Spleen (tissue), 11 donors: ENCODE results near the gene RNASEH1. TPM values are rescaled to one million over a fixed set of nuclear protein-coding genes. Genes with fewer than 3 reads are reported as not detected.
A peak's percentile ranks its signal among the peaks of the same experiment; 100 is the strongest.

Experiments used
- DNase-seq: peaks from one replicate; pipeline ENCODE4 v3.0.0-alpha.2; 2020
- H3K27ac ChIP-seq, 8 donors: fragments of 200-600 bp; sonication (generic) in 7 of 8; 1 replicate in 4 of 8; 2 replicates in 4 of 8; pipeline versions ENCODE4 v1.5.0 to v1.8.0; 2016 to 2021; ENCODE audit warnings: inconsistent platforms in 4 of 8, mild to moderate bottlenecking in 4 of 8, moderate library complexity in 1 of 8
- H3K27me3 ChIP-seq, 7 donors: fragments of 200-600 bp; sonication (generic) in 6 of 7; replicated peaks in 1 of 7; 1 replicate in 4 of 7; 2 replicates in 3 of 7; pipeline versions ENCODE4 v1.5.0 to v1.8.0; 2016 to 2021; ENCODE audit warnings: inconsistent platforms in 3 of 7, mild to moderate bottlenecking in 1 of 7
- H3K36me3 ChIP-seq, 6 donors: fragments of 200-600 bp; sonication (generic) in 5 of 6; 1 replicate in 4 of 6; 2 replicates in 2 of 6; pipeline versions ENCODE4 v1.5.0 to v1.8.0; 2016 to 2021; ENCODE audit warnings: inconsistent platforms in 2 of 6
- H3K4me1 ChIP-seq, 6 donors: fragments of 200-600 bp; sonication (generic) in 5 of 6; 1 replicate in 3 of 6; 2 replicates in 3 of 6; pipeline versions ENCODE4 v1.5.0 to v1.8.0; 2016 to 2021; ENCODE audit warnings: inconsistent platforms in 3 of 6
- H3K4me3 ChIP-seq, 8 donors: fragments of 200-600 bp; sonication (generic) in 7 of 8; 1 replicate in 4 of 8; 2 replicates in 4 of 8; pipeline versions ENCODE4 v1.5.0 to v1.8.0; 2016 to 2021; ENCODE audit warnings: inconsistent platforms in 4 of 8, mild to moderate bottlenecking in 4 of 8, moderate library complexity in 2 of 8
- H3K9me3 ChIP-seq, 8 donors: fragments of 200-600 bp; sonication (generic) in 7 of 8; 1 replicate in 4 of 8; 2 replicates in 4 of 8; pipeline versions ENCODE4 v1.5.0 to v1.8.0; 2016 to 2021; ENCODE audit warnings: inconsistent platforms in 4 of 8
- CTCF ChIP-seq, 11 experiments: fragments of 200-600 bp in 7 of 11; fragments of 450-650 bp in 4 of 11; sonication (generic) in 4 of 11; IDR thresholded peaks in 8 of 11; conservative IDR thresholded peaks in 3 of 11; 1 replicate in 7 of 11; 2 replicates in 4 of 11; pipeline versions ENCODE4 v1.4.0 to v1.8.0; 2016 to 2021; ENCODE audit warnings: antibody characterized with exemption in 11 of 11, inconsistent platforms in 4 of 11, mild to moderate bottlenecking in 1 of 11
- POLR2A ChIP-seq, 3 donors: fragments of 450-650 bp; IDR thresholded peaks; one replicate each; pipeline ENCODE4 v1.5.1; 2017; ENCODE audit warnings: antibody characterized with exemption in 3 of 3, mild to moderate bottlenecking in 1 of 3
- POLR2AphosphoS5 ChIP-seq, 3 donors: sonication (generic); formaldehyde crosslinking; IDR thresholded peaks; one replicate each; pipeline ENCODE4 v1.5.1; 2017; ENCODE audit warnings: antibody characterized with exemption in 3 of 3
- WGBS, 5 donors: extraction: QIAGEN DNeasy Blood & Tissue Kit in 3 of 5; methylation state at CpG; one replicate each; pipeline versions ENCODE4 v1.1.5 to v1.1.7; 2013 to 2018; 5-methylcytosine and 5-hydroxymethylcytosine counted together
- intact Hi-C: fragments of 100-400 bp; cut with DNase I; formaldehyde crosslinking; loops from one replicate; pipeline ENCODE4 v1.15.0; 2023; ENCODE audit warnings: low total_unique reads
- polyA plus RNA-seq, 3 donors: library from polyadenylated mRNA; stranded (reverse); fragments of 200-250 nt; gene quantifications; one replicate each; pipeline ENCODE4 v1.2.1, GENCODE V29; 2013
- total RNA-seq, 7 donors: library from RNA; depleted of rRNA in 3 of 7; stranded (reverse); fragments of >200 nt in 3 of 7; fragmentation: NEBNext Ultra II Directional in 4 of 7; extraction: Animal tissue kit (Norgen Biotek cat#: 25700) in 4 of 7; gene quantifications; one replicate each; pipeline versions ENCODE4 v1.1.0 to v1.2.1, GENCODE V29; 2016 to 2021
- donor health status: healthy with polysubstance abuse.
- donor health status: DM: no; HTN: no; CAD: no; lungs with moderate emphysema.
- donor health status: DM: no; HTN: no; CAD: no.
- donor health status: Bipolar disorder and iron deficiency.
- donor health status: healthy.
- donor health status: DM: no; HTN: no; CAD: no.
- donor health status: DM: yes; HTN: yes; CAD: no.

RNASEH1 gene
- total and polyA plus RNA-seq, 10 donors = 4.3 to 24.7 (median 18.2) TPM

- Histone ChIP-seq H3K9me3 (peaks cover 0 to 8% (median 4%) of the 10 kb centered on the region in 8 donors), H3K4me3 (no peak overlapping the region), H3K27me3 (no peaks in the 10 kb centered on the region), H3K4me1 (peaks cover 0 to 10% (median 2%) of the 10 kb centered on the region in 6 donors), H3K27ac (peak overlapping the region in 2 of 8 donors; percentile 20 to 46), H3K36me3 (peaks cover 0 to 92% (median 27%) of the 10 kb centered on the region in 6 donors)
- no peak for TF ChIP-seq CTCF (IDR thresholded peaks at IDR 0.05 in 8 of 11, conservative IDR thresholded peaks at IDR 0.05 in 3 of 11)
- no peak for TF ChIP-seq POLR2AphosphoS5 (IDR thresholded peaks at IDR 0.05)
- intact Hi-C loops = no loop called here
- no peak for DNase-seq
- 48 to 80% (median 61%) methylated on average over 4 of the region's 4 CpGs for WGBS, 5 donors
Measured at GRCh38 chr2:3505771-3506170, 52.4 kb downstream of the RNASEH1 start.

GRCh38 chr2:3504741-3505140 is 53.4 kb downstream of the RNASEH1 start:
- Histone ChIP-seq H3K36me3 (peaks cover 2 to 92% (median 28%) of the 10 kb centered on the region in 6 donors), H3K9me3 (peaks cover 0 to 8% (median 4%) of the 10 kb centered on the region in 8 donors), H3K27ac (no peak overlapping the region), H3K27me3 (no peaks in the 10 kb centered on the region), H3K4me1 (peaks cover 0 to 10% (median 2%) of the 10 kb centered on the region in 6 donors), H3K4me3 (no peak overlapping the region)
- WGBS, 5 donors = 95 to 98% (median 98%) methylated on average over 5 of the region's 5 CpGs
- no peak for DNase-seq
- intact Hi-C loops = no loop called here
- TF ChIP-seq CTCF (IDR thresholded peaks at IDR 0.05 in 8 of 11, conservative IDR thresholded peaks at IDR 0.05 in 3 of 11) = no peak
- no peak for TF ChIP-seq POLR2AphosphoS5 (IDR thresholded peaks at IDR 0.05)
- no peak for TF ChIP-seq POLR2A (IDR thresholded peaks at IDR 0.05)

GRCh38 chr2:3503483-3503882 is 54.6 kb downstream of the RNASEH1 start:
- Histone ChIP-seq H3K9me3 (peaks cover 0 to 6% (median 1%) of the 10 kb centered on the region in 8 donors), H3K27me3 (no peaks in the 10 kb centered on the region), H3K27ac (no peak overlapping the region), H3K4me1 (peaks cover 0 to 10% (median 2%) of the 10 kb centered on the region in 6 donors), H3K4me3 (no peak overlapping the region), H3K36me3 (peaks cover 2 to 92% (median 39%) of the 10 kb centered on the region in 6 donors)
- WGBS, 5 donors = 70 to 84% (median 82%) methylated on average over 11 to 13 of the region's 13 CpGs
- intact Hi-C loops = no loop called here
- no peak for TF ChIP-seq POLR2A (IDR thresholded peaks at IDR 0.05)
- TF ChIP-seq POLR2AphosphoS5 (IDR thresholded peaks at IDR 0.05) = no peak
- no peak for TF ChIP-seq CTCF (IDR thresholded peaks at IDR 0.05 in 8 of 11, conservative IDR thresholded peaks at IDR 0.05 in 3 of 11)
- DNase-seq = no peak

GRCh38 chr2:3503046-3503445 is 55.1 kb downstream of the RNASEH1 start:
- WGBS, 5 donors = 90 to 96% (median 93%) methylated on average over 14 of the region's 14 CpGs
- DNase-seq = no peak
- Histone ChIP-seq H3K36me3 (peaks cover 2 to 92% (median 40%) of the 10 kb centered on the region in 6 donors), H3K27me3 (no peaks in the 10 kb centered on the region), H3K27ac (no peak overlapping the region), H3K9me3 (peaks cover 0 to 1% (median 0%) of the 10 kb centered on the region in 8 donors), H3K4me3 (no peak overlapping the region), H3K4me1 (peaks cover 0 to 10% (median 2%) of the 10 kb centered on the region in 6 donors)
- intact Hi-C loops = no loop called here
- TF ChIP-seq POLR2A (IDR thresholded peaks at IDR 0.05) (no peak), CTCF (IDR thresholded peaks at IDR 0.05 in 8 of 11, conservative IDR thresholded peaks at IDR 0.05 in 3 of 11) (no peak), POLR2AphosphoS5 (IDR thresholded peaks at IDR 0.05) (no peak)
